Peyer's patch (tissue), 4 donors: ENCODE data around the gene C1orf50. TPM values are rescaled to one million over a fixed set of nuclear protein-coding genes. Genes with fewer than 3 reads are reported as not detected.
A peak's percentile ranks its signal among the peaks of the same experiment; 100 is the strongest.

Experiments
- DNase-seq, 3 donors: peaks; one replicate each; pipeline ENCODE4 v3.0.0-alpha.2; 2017 to 2019
- H3K27ac ChIP-seq, 4 donors: fragments of 200-600 bp; sonication (generic); one replicate each; pipeline ENCODE4 v1.5.1; 2016 to 2019
- H3K27me3 ChIP-seq, 2 donors: fragments of 200-600 bp; sonication (generic); one replicate each; pipeline ENCODE4 v1.5.1; 2019
- H3K36me3 ChIP-seq, 3 donors: fragments of 200-600 bp; sonication (generic); one replicate each; pipeline ENCODE4 v1.5.1; 2016 to 2019
- H3K4me1 ChIP-seq, 4 donors: fragments of 200-600 bp; sonication (generic); one replicate each; pipeline ENCODE4 v1.5.1; 2016 to 2019
- H3K4me3 ChIP-seq, 4 donors: fragments of 200-600 bp; sonication (generic); 1 replicate in 3 of 4; 2 replicates in 1 of 4; pipeline ENCODE4 v1.5.1; 2016 to 2019; ENCODE audit warnings: mild to moderate bottlenecking in 1 of 4
- H3K9me3 ChIP-seq, 4 donors: fragments of 200-600 bp; sonication (generic); one replicate each; pipeline ENCODE4 v1.5.1; 2016 to 2019; ENCODE audit warnings: mild to moderate bottlenecking in 1 of 4
- CTCF ChIP-seq, 6 experiments: fragments of 450-650 bp in 4 of 6; fragments of 200-600 bp in 2 of 6; sonication (generic) in 1 of 6; IDR thresholded peaks; one replicate each; pipeline ENCODE4 v1.5.1; 2017 to 2019; ENCODE audit warnings: antibody characterized with exemption in 6 of 6, mild to moderate bottlenecking in 3 of 6, moderate library complexity in 1 of 6
- POLR2A ChIP-seq, 2 donors: fragments of 450-650 bp; IDR thresholded peaks; one replicate each; pipeline ENCODE4 v1.5.1; 2017; ENCODE audit warnings: antibody characterized with exemption in 2 of 2, mild to moderate bottlenecking in 2 of 2, moderate library complexity in 2 of 2
- total RNA-seq, 4 donors: library from RNA; depleted of rRNA; stranded (reverse); fragments of >200 nt; gene quantifications; one replicate each; pipeline ENCODE4 v1.1.0, GENCODE V29; 2016

The C1orf50 gene
- total RNA-seq, 4 donors from 2014 or later, result 1.7 to 11.6 (median 4.4) TPM

DNA sequence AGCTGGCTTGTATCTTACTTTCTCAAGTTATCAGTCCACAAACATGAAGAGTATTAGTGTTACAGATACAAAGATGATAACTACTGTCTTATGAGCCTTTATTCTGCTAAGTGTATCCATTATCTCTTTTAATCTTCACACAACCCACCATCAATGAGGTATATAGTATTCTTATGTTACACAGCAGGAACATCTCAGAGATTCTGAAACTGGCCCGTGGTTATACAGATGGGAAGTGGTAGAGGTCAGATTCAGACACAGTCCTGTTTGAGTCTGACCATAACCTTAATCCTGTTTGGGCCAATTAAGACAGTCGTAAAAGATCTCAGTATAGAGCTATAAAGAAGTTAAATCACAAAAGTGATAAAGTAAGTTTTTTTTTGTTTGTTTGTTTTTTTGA, 12.7 kb downstream of the C1orf50 start:
- Histone ChIP-seq H3K36me3 (peaks cover 0 to 57% (median 3%) of the 10 kb centered on the region in 3 donors), H3K9me3 (no peaks in the 10 kb centered on the region), H3K27me3 (no peaks in the 10 kb centered on the region), H3K4me1 (peaks cover 0 to 2% (median 0%) of the 10 kb centered on the region in 4 donors), H3K27ac (no peak overlapping the region), H3K4me3 (no peak overlapping the region)
- TF ChIP-seq CTCF (IDR thresholded peaks at IDR 0.05) (no peak), POLR2A (IDR thresholded peaks at IDR 0.05) (no peak)
- DNase-seq, result no peak

GRCh38 chr1:42780176-42780575, 13.1 kb downstream of the C1orf50 start:
- Histone ChIP-seq H3K27me3 (no peaks in the 10 kb centered on the region), H3K36me3 (peaks cover 0 to 53% (median 3%) of the 10 kb centered on the region in 3 donors), H3K4me1 (peaks cover 0 to 6% (median 0%) of the 10 kb centered on the region in 4 donors), H3K27ac (no peak overlapping the region), H3K9me3 (no peaks in the 10 kb centered on the region), H3K4me3 (no peak overlapping the region)
- DNase-seq, result no peak
- TF ChIP-seq POLR2A (IDR thresholded peaks at IDR 0.05) (no peak), CTCF (IDR thresholded peaks at IDR 0.05) (no peak)

DNA sequence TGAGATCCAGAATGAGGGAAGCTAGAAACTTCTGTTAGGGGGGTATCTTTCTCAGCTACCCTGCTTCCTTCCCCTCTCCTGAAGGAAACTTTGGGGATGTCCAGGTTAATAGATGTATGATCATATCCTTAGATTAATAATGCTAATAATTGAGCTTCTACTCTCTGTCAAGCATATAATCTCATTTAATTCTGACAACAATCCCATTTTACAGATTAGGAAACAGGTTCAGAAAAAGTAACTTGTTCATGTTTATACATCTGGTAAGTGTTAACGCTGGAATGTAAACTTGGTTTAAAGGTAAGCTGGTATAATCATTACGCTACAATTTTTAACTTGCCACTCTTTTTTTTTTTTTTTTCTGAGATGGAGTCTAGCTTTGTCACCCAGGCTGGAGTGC, 16.0 kb downstream of the C1orf50 start:
- no peaks in the 10 kb centered on the region for H3K27me3 ChIP-seq
- H3K27ac ChIP-seq, result no peak overlapping the region
- peaks cover 0 to 24% (median 3%) of the 10 kb centered on the region in 3 donors for H3K36me3 ChIP-seq
- no peak for TF ChIP-seq CTCF (IDR thresholded peaks at IDR 0.05)
- TF ChIP-seq POLR2A (IDR thresholded peaks at IDR 0.05), result no peak
- H3K4me3 ChIP-seq, result no peak overlapping the region
- H3K9me3 ChIP-seq, result no peaks in the 10 kb centered on the region
- DNase-seq, result no peak
- peaks cover 0 to 13% (median 0%) of the 10 kb centered on the region in 4 donors for H3K4me1 ChIP-seq

GRCh38 chr1:42784547-42784945, 17.5 kb downstream of the C1orf50 start:
- H3K4me1 ChIP-seq, result peaks cover 0 to 13% (median 0%) of the 10 kb centered on the region in 4 donors
- DNase-seq, result no peak
- H3K27ac ChIP-seq, result no peak overlapping the region
- H3K36me3 ChIP-seq, result peaks cover 0 to 18% (median 3%) of the 10 kb centered on the region in 3 donors
- TF ChIP-seq POLR2A (IDR thresholded peaks at IDR 0.05) (no peak), CTCF (IDR thresholded peaks at IDR 0.05) (no peak)
- peak overlapping the region in 1 of 4 donors; percentile 41 for H3K4me3 ChIP-seq
- H3K9me3 ChIP-seq, result no peaks in the 10 kb centered on the region
- H3K27me3 ChIP-seq, result no peaks in the 10 kb centered on the region

DNA sequence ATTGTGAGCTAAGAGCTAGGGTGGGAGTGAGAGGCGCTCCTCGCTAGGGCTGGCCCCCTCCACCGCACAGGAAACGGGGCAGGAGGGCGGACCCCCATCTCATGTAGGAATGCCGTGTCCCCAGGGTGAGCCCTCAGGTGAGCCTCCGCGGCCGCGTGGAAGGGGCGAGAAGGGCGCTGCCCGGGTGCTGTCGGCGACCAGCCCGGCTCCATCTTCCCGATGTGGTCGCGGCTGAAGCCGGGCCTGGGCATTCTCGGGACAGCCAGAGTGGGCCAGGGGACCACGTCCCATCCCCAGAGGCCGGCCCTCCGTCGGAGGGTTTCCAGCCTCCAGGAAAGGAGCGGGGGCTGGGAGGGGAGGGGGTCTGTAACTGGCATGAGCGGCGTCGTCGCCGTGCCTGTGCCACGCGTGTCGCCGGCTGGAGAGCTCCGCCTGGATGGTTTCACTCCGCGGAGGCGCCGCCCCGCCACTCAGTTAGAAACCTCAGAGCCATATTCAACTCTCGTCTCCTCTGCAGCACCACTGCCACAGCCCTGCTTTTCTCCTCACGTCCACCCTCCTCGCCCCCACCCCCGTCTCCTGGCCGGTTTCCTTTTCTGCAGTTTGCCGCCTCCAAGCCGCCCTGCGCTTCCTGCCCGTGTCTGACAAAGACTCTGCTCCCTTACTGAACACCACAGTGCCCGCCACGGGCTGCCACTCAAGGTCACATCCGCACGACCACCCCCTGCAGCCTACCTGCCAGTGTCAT, 18.1 kb downstream of the C1orf50 start, which contains the start of gene TMEM269:
Gene TMEM269, plus strand, starts transcription at position 46 of the 748 bp plus-strand sequence. CDS start 4,903 bp downstream, outside the sequence.
- no peaks in the 10 kb centered on the region for H3K9me3 ChIP-seq
- TF ChIP-seq POLR2A (IDR thresholded peaks at IDR 0.05), result no peak
- TF ChIP-seq CTCF (IDR thresholded peaks at IDR 0.05), result no peak
- DNase-seq, result peak; percentile 20 to 55 (median 54)

More for the DNA sequence above, 18.1 kb downstream of the C1orf50 start, which contains the start of gene TMEM269:
- Histone ChIP-seq H3K4me3 (peak within 1 kb of the TSS; percentile 15 to 49 (median 44)), H3K27ac (peak within 1 kb of the TSS in 1 of 4 donors; percentile 12), H3K36me3 (peaks cover 0 to 18% (median 3%) of the 10 kb centered on the region in 3 donors), H3K27me3 (no peaks in the 10 kb centered on the region), H3K4me1 (peaks cover 0 to 13% (median 0%) of the 10 kb centered on the region in 4 donors)
